ENCODE results near the gene TCN2.

The TCN2 gene

DNA sequence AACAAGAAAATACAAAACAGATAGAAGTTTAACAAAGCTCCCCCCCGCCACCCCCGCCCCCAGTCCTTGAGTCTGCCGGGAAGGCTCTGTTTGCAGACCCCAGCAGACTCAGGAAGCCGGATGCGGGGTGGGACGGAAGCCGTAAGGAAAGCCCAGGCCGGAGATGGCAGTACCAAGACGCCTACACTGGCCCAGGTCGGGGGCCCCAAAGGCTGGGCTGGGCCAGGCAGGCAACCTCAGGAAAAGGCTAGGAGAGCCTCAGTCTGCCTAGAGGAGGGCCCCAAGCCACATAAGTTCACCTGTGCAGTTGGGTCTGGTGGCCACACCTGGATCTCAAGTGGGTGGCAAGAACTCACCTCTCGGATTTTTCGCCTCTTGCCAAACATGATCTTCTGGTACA is 28.5 kb upstream of the TCN2 start:
- DNase-seq = no peak
- Histone ChIP-seq H3K4me1 (ENCODE audit: insufficient read depth, low read length) (no peaks in the 10 kb centered on the region), H4K20me1 (ENCODE audit: insufficient read depth, low read length) (peaks cover 33% of the 10 kb centered on the region), H3K79me2 (ENCODE audit: insufficient read depth, low read length) (no peaks in the 10 kb centered on the region), H3K9ac (ENCODE audit: low read depth, low read length) (no peak overlapping the region), H3K9me3 (ENCODE audit: insufficient read depth, low read length, severe bottlenecking) (no peaks in the 10 kb centered on the region), H3K4me2 (ENCODE audit: insufficient read depth, low read length) (no peak overlapping the region), H3K36me3 (ENCODE audit: insufficient read depth, low read length) (peaks cover 85% of the 10 kb centered on the region), H2AFZ (ENCODE audit: low read depth, low read length) (no peak overlapping the region), H3K27ac (ENCODE audit: low read length) (no peak overlapping the region), H3K4me3 (ENCODE audit: low read depth in 1 of 2, low read length in 2 of 2) (no peak overlapping the region), H3K27me3 (ENCODE audit: insufficient read depth, low read length, poor library complexity) (no peaks in the 10 kb centered on the region)
- ATAC-seq (ENCODE audit: insufficient read depth, low read depth) = no peak
- TF ChIP-seq, protein P1, sequence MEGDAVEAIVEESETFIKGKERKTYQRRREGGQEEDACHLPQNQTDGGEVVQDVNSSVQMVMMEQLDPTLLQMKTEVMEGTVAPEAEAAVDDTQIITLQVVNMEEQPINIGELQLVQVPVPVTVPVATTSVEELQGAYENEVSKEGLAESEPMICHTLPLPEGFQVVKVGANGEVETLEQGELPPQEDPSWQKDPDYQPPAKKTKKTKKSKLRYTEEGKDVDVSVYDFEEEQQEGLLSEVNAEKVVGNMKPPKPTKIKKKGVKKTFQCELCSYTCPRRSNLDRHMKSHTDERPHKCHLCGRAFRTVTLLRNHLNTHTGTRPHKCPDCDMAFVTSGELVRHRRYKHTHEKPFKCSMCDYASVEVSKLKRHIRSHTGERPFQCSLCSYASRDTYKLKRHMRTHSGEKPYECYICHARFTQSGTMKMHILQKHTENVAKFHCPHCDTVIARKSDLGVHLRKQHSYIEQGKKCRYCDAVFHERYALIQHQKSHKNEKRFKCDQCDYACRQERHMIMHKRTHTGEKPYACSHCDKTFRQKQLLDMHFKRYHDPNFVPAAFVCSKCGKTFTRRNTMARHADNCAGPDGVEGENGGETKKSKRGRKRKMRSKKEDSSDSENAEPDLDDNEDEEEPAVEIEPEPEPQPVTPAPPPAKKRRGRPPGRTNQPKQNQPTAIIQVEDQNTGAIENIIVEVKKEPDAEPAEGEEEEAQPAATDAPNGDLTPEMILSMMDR (IDR thresholded peaks at IDR 0.05; ENCODE audit: borderline replicate concordance, extremely low read depth, low read length, poor library complexity, severe bottlenecking) = no peak
- TF ChIP-seq EZH2 (IDR thresholded peaks at IDR 0.05; ENCODE audit: borderline replicate concordance, low read depth, low read length, severe bottlenecking) = no peak

DNA sequence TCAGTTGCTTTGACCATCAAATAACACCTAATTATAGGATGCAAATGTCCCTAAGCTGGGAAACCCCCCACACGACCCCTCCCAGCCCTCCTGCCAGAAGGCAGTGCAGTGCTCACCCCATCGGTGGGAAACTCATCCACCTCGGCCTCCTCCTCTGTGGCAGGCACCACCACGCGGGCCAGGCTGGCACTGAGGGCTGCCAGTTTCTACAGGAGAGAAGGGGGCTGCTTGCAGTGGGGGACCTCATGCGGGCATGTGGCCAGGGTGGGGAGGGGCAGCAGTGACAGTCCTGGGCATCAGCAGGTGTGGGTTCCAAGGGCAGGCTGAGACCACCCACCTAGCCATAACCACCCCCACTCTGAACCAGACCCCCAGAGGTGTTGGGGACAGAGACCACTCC is 26.1 kb upstream of the TCN2 start:
- no peak for TF ChIP-seq EZH2 (IDR thresholded peaks at IDR 0.05; ENCODE audit: borderline replicate concordance, low read depth, low read length, severe bottlenecking)
- TF ChIP-seq, protein P1 (IDR thresholded peaks at IDR 0.05; ENCODE audit: borderline replicate concordance, extremely low read depth, low read length, poor library complexity, severe bottlenecking) = no peak
- peaks cover 33% of the 10 kb centered on the region for H4K20me1 ChIP-seq (ENCODE audit: insufficient read depth, low read length)

DNA sequence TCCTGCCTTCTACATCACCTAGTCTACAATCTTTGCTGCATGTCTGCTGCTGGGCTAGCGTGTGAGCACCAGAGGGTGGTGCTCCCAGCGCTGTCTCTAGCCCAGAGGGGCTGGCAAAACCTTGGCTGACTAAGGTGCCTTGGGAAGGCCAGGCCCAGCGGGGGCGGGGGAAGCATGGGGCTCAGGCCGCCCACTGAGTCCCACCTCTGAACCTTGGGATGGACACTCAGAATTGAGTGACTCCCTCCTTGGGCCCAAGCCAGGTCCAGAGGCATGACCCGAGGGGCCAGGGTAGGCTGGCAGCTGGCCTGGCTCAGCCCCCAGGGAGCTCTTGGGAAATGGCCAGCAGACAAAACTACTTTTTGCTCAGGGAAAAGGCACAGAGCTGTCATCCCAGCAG is 24.9 kb upstream of the TCN2 start:
- TF ChIP-seq, protein P1 (IDR thresholded peaks at IDR 0.05; ENCODE audit: borderline replicate concordance, extremely low read depth, low read length, poor library complexity, severe bottlenecking) = no peak
- TF ChIP-seq EZH2 (IDR thresholded peaks at IDR 0.05; ENCODE audit: borderline replicate concordance, low read depth, low read length, severe bottlenecking) = no peak
- H3K4me3 ChIP-seq (ENCODE audit: low read depth in 1 of 2, low read length in 2 of 2) = no peak overlapping the region
- H3K79me2 ChIP-seq (ENCODE audit: insufficient read depth, low read length) = no peaks in the 10 kb centered on the region
- no peak overlapping the region for H2AFZ ChIP-seq (ENCODE audit: low read depth, low read length)
- no peak overlapping the region for H3K4me2 ChIP-seq (ENCODE audit: insufficient read depth, low read length)
- ATAC-seq (ENCODE audit: insufficient read depth, low read depth) (no peak), DNase-seq (no peak)
- no peak overlapping the region for H3K9ac ChIP-seq (ENCODE audit: low read depth, low read length)
- H3K27ac ChIP-seq (ENCODE audit: low read length) = no peak overlapping the region
- no peaks in the 10 kb centered on the region for H3K27me3 ChIP-seq (ENCODE audit: insufficient read depth, low read length, poor library complexity)
- no peaks in the 10 kb centered on the region for H3K9me3 ChIP-seq (ENCODE audit: insufficient read depth, low read length, severe bottlenecking)
- no peaks in the 10 kb centered on the region for H3K4me1 ChIP-seq (ENCODE audit: insufficient read depth, low read length)
- peaks cover 32% of the 10 kb centered on the region for H4K20me1 ChIP-seq (ENCODE audit: insufficient read depth, low read length)
- H3K36me3 ChIP-seq (ENCODE audit: insufficient read depth, low read length) = peaks cover 97% of the 10 kb centered on the region

More for the DNA sequence above, 26.1 kb upstream of the TCN2 start:
- Histone ChIP-seq H3K4me1 (ENCODE audit: insufficient read depth, low read length) (no peaks in the 10 kb centered on the region), H3K79me2 (ENCODE audit: insufficient read depth, low read length) (no peaks in the 10 kb centered on the region), H3K27me3 (ENCODE audit: insufficient read depth, low read length, poor library complexity) (no peaks in the 10 kb centered on the region), H3K4me3 (ENCODE audit: low read depth in 1 of 2, low read length in 2 of 2) (no peak overlapping the region), H3K36me3 (ENCODE audit: insufficient read depth, low read length) (peaks cover 97% of the 10 kb centered on the region), H3K27ac (ENCODE audit: low read length) (no peak overlapping the region), H3K9me3 (ENCODE audit: insufficient read depth, low read length, severe bottlenecking) (no peaks in the 10 kb centered on the region), H3K4me2 (ENCODE audit: insufficient read depth, low read length) (no peak overlapping the region), H3K9ac (ENCODE audit: low read depth, low read length) (no peak overlapping the region), H2AFZ (ENCODE audit: low read depth, low read length) (no peak overlapping the region)
- ATAC-seq (ENCODE audit: insufficient read depth, low read depth) = no peak
- DNase-seq = no peak

Measured in DND-41 (cell line).